Astrocyte (in vitro differentiated cells and primary cell): ENCODE results near the gene TBX5.

Experiments used
- EZH2 ChIP-seq: IDR thresholded peaks from 2 replicates; pipeline ENCODE4 v1.6.1; 2012; ENCODE audit warnings: mild to moderate bottlenecking, low read length, inconsistent platforms; ENCODE audit not compliant: insufficient read depth
- TF ChIP-seq, protein P1 (sequence below): IDR thresholded peaks from 2 replicates; pipeline ENCODE4 v1.5.1; 2011; ENCODE audit warnings: low read depth, mild to moderate bottlenecking, inconsistent platforms, low read length, moderate library complexity; ENCODE audit not compliant: insufficient read depth

DNA sequence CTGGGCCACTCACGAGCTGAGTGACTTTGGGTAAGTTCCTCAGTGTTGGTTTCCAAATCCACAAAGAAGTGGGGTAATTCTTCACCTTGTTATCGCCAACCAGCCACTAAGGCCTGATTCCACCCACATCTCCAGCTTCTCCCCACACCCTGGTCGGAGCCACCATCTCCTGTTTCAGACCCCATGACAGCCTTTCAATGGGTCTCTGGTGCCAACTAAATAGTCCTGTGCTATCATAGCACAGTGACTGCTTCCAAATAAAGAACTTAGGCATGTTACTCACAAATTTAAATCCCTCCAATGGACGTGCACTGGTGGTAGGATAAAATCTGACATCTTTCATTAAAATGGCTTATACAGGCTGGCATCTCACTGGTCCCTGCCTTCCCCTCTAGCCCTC lies 44.0 kb downstream of the TBX5 start:
- TF ChIP-seq, protein P1, sequence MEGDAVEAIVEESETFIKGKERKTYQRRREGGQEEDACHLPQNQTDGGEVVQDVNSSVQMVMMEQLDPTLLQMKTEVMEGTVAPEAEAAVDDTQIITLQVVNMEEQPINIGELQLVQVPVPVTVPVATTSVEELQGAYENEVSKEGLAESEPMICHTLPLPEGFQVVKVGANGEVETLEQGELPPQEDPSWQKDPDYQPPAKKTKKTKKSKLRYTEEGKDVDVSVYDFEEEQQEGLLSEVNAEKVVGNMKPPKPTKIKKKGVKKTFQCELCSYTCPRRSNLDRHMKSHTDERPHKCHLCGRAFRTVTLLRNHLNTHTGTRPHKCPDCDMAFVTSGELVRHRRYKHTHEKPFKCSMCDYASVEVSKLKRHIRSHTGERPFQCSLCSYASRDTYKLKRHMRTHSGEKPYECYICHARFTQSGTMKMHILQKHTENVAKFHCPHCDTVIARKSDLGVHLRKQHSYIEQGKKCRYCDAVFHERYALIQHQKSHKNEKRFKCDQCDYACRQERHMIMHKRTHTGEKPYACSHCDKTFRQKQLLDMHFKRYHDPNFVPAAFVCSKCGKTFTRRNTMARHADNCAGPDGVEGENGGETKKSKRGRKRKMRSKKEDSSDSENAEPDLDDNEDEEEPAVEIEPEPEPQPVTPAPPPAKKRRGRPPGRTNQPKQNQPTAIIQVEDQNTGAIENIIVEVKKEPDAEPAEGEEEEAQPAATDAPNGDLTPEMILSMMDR, result no peak
- no peak for TF ChIP-seq EZH2
